Occipital lobe (tissue), 2 donors: Measurements from ENCODE around the gene HLA-DMA. TPM values are rescaled to one million over a fixed set of nuclear protein-coding genes. Genes with fewer than 3 reads are reported as not detected.
A peak's percentile ranks its signal among the peaks of the same experiment; 100 is the strongest.

Experiments used
- DNase-seq: peaks from one replicate; lab custom pipeline; 2025; lab: John Stamatoyannopoulos, UW
- total RNA-seq: library from RNA; depleted of rRNA; stranded (reverse); fragments of >200 nt; gene quantifications from one replicate; pipeline ENCODE4 v1.2.3, GENCODE V29; 2014

The HLA-DMA gene
- total RNA-seq, 1 donor from 2014 or later: 0.94 TPM

GRCh38 chr6:32933661-32934085 is 19.2 kb downstream of the HLA-DMA start:
- peak; percentile 10 for DNase-seq

DNA sequence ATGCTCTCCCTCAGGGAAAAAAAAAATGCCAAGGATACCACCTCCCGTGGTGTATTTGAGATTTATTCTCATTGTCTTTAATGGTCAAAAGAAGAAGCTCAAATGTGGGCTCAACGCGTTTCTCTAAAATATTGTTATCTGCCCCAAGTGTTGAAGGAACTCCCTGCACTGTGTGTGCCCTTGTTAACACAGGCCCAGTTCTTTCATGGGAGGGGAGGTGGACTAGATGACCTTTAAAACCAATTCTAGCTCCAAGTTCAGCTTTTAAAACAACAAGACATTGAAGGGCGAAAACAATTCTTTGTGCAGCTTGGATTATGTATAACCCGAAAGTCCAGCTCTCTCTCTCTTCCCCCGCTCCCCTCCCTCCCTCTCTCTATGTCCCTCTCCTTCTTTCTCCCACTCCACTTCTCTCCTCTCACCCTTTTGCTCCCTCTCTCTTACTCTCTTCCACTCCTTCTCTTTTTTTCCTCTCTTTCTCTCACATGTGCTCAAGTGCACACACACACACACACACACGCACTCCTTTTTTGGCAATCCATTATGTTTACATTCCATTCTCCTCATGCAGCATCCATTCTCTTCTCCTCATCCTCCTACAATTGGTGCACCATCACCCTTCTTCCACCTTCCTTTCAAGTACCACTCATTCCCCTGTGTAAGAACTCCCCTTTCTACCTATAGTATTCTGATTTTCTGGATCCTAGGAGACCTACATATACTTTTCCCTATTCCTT is 20.6 kb downstream of the HLA-DMA start:
- no peak for DNase-seq

DNA sequence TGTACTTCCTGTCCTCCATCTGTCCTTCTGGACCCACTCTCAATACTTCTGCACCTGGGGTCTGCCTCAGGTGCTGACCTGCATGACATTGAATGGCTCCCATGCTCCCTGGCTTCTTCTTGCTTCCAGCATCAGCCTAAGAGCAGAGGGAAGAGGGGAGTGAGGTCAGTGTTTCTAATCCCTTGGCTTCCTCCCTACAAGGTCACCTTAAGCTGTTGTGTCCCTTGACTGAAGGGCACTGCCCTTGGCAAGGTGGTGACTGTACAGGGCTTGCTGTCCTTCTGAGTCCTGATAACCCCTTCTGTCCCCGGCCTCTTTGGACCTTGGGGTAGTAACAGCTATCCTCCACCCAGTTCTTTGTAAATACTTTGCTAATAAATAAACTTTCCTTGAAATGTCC is 21.7 kb downstream of the HLA-DMA start:
- no peak for DNase-seq

DNA sequence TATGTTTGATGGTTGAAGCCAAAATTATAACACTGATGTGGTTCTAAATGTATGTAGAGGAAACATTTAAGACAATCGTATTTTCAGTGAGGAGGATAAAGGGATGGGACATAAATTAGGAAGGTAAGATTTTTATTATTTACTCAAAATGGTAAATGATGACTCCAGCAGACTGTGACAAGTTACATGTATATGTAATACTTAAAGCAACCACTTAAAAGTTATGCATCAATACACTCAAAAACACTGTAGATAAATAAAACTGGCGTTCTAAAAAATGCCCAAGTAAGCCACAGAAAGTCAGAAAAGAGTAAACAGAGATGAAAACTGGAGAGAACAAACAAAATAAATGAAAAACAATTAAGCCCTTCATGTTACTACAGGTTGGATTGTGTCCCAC is 30.8 kb downstream of the HLA-DMA start:
- no peak for DNase-seq

DNA sequence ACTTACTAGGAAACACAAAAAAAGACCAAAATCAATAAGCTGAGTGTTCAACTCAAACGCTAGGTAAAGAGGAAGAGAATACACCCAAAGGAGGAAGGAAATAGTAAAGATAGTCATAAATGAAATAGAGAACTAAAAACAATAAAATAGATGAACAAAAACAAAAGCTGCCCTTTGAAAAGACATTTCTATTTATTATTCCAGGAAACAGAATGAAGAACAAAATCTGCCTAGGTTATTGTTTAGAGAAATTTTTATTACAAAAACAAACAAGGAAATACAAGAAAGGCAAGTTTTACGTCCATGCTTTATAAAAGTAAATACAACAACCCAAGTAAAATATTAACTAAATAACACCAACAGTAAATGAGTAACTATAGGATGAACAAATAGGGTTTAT is 32.2 kb downstream of the HLA-DMA start:
- no peak for DNase-seq

DNA sequence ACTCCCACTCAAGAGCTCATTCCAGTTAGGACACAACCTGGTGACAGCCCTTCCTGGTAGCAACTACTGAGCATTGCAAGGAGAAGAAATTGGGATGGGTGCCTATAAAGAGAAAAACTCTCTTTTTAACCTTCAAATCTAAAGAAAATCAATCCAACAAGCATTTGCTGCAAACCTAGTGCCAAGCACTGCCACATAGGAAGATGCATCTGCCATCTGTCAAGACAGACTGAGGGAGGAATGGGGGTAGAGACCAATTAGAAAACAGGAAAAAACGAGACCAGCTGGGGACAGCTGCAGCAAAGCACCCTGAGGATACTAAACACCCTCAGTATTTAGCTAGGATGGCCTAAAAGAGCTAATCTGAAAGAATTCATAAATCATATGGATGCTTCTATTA is 39.9 kb downstream of the HLA-DMA start:
- no peak for DNase-seq

DNA sequence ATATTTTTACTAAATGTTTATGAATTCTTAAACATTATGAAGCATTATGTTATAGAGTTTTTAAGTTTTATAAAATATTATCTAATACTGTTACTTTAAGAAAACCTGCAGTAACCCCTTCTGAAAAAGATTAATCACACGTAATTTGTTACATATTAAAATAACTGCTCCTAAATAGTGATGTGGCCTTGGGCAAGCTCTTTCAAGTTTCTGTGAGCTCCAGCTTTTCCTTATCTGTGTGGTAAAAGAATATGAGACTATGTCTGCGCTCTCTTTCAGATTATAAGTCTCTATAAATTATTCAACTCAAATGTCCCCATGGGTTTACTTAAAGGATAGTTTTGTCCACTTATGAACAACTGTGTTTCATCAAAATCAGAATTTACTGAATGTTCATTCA is 44.0 kb downstream of the HLA-DMA start:
- DNase-seq: no peak

DNA sequence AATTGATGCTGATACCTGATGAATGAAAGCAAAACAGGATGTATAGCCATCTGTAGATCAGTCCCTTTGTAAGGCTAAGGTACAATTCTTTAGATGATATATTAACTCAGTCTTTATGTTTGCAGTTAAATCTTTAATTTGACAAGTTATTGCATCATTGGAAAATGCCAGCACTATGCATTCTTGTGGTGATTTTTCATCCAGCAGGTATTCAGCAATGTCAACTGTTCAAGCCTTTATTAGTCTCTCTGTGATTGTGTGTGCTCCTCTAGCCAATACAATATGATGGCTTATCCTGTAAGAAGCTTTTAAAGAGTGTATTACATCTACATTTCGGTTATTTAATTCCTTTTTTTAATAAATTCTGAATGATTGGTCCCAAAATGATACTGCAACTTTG is 46.4 kb downstream of the HLA-DMA start:
- no peak for DNase-seq

DNA sequence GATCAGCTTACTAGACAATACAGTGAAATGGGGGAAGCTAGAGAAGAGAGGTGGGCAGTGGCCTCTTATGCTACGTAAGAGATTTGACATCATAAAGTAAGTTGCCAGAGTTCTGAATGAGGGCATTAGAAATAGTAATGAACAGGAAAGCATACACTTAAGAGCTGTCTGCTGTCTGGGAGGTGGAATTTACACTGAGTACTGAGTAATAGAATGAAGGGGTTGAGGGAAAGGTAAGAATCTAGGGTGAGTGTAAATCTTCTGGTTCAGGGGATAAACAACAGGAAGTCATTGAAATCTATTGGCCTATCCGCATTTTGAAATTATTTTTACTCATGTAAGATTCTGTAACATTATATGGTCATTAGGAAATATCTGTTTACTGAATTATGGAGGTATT is 47.8 kb downstream of the HLA-DMA start:
- no peak for DNase-seq

DNA sequence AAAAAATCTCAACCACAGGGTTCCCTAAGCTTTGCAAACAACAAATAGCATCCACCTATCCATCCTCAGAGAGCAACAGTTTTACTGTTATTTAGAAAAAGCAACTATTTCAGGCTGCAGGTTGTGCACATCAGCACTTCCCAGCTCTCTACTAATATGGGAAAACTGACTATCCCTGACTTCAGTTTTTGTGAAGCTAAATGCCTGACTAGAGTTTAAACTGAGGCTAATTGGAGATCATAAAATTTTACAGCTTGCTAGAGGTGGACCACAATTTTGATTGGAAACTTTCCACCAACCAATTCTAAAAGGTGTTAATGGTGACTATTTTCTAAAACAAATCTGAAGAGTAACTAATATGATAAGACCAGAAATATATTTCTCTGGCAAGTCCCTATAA is 48.9 kb downstream of the HLA-DMA start:
- no peak for DNase-seq

Other genes starting within 250 kb of the HLA-DMA start
- 0.16 TPM for gene HLA-DQA2, start 211.7 kb downstream of the HLA-DMA start, total RNA-seq
- not detected for gene HLA-DQB2, start 189.6 kb downstream of the HLA-DMA start, total RNA-seq
- gene HLA-DOB, start 136.1 kb downstream of the HLA-DMA start, total RNA-seq: not detected
- 3.9 TPM for gene TAP2, start 114.4 kb downstream of the HLA-DMA start, total RNA-seq
- 5.3 TPM for gene PSMB8, start 109.0 kb downstream of the HLA-DMA start, total RNA-seq
- gene TAP1, start 99.4 kb downstream of the HLA-DMA start, total RNA-seq: 7.5 TPM
- 5.8 TPM for gene PSMB9, start 98.9 kb downstream of the HLA-DMA start, total RNA-seq
- gene HLA-DMB, start 12.1 kb downstream of the HLA-DMA start, total RNA-seq: 2.0 TPM
- 66.6 TPM for gene BRD2, start 15.5 kb upstream of the HLA-DMA start, total RNA-seq
- gene HLA-DOA, start 56.5 kb upstream of the HLA-DMA start, total RNA-seq: 0.16 TPM
- gene HLA-DPA1, start 120.6 kb upstream of the HLA-DMA start, total RNA-seq: 1.4 TPM
- 1.4 TPM for gene HLA-DPB1, start 122.9 kb upstream of the HLA-DMA start, total RNA-seq
- gene COL11A2, start 239.4 kb upstream of the HLA-DMA start, total RNA-seq: 0.94 TPM
- 22.6 TPM for gene RXRB, start 247.6 kb upstream of the HLA-DMA start, total RNA-seq
- gene SLC39A7, start 247.8 kb upstream of the HLA-DMA start, total RNA-seq: 34.8 TPM